Suprapubic skin (tissue), 4 donors: ENCODE data around the gene MLH1. TPM values are rescaled to one million over a fixed set of nuclear protein-coding genes. Genes with fewer than 3 reads are reported as not detected.
A peak's percentile ranks its signal among the peaks of the same experiment; 100 is the strongest.

ENCODE experiments used
- DNase-seq, 2 donors: peaks; one replicate each; pipeline ENCODE4 v3.0.0-alpha.2; 2019; ENCODE audit warnings: low spot score in 2 of 2
- H3K27ac ChIP-seq: fragments of 200-600 bp; sonication (generic); one replicate; pipeline ENCODE4 v1.5.1; 2019
- H3K27me3 ChIP-seq: fragments of 200-600 bp; sonication (generic); one replicate; pipeline ENCODE4 v1.5.1; 2019
- H3K36me3 ChIP-seq: fragments of 200-600 bp; sonication (generic); one replicate; pipeline ENCODE4 v1.5.1; 2019
- H3K4me1 ChIP-seq: fragments of 200-600 bp; sonication (generic); one replicate; pipeline ENCODE4 v1.5.1; 2019
- H3K4me3 ChIP-seq: fragments of 200-600 bp; sonication (generic); one replicate; pipeline ENCODE4 v1.5.1; 2019; ENCODE audit warnings: mild to moderate bottlenecking
- H3K9me3 ChIP-seq: fragments of 200-600 bp; sonication (generic); one replicate; pipeline ENCODE4 v1.5.1; 2019
- CTCF ChIP-seq, 2 donors: fragments of 200-600 bp in 1 of 2; fragments of 450-650 bp in 1 of 2; sonication (generic) in 1 of 2; IDR thresholded peaks; one replicate each; pipeline ENCODE4 v1.5.1; 2016 to 2019; ENCODE audit warnings: antibody characterized with exemption in 2 of 2, mild to moderate bottlenecking in 1 of 2, moderate library complexity in 1 of 2
- EP300 ChIP-seq: sonication (generic); formaldehyde crosslinking; IDR thresholded peaks from one replicate; pipeline ENCODE4 v1.6.1; 2017; ENCODE audit warnings: antibody characterized with exemption
- POLR2A ChIP-seq, 2 donors: fragments of 450-650 bp; IDR thresholded peaks; one replicate each; pipeline ENCODE4 v1.6.1; 2017; ENCODE audit warnings: antibody characterized with exemption in 2 of 2, mild to moderate bottlenecking in 2 of 2, moderate library complexity in 2 of 2
- POLR2AphosphoS5 ChIP-seq, 3 donors: sonication (generic); formaldehyde crosslinking; IDR thresholded peaks; one replicate each; pipeline ENCODE4 v1.6.1; 2017; ENCODE audit warnings: antibody characterized with exemption in 3 of 3
- WGBS: methylation state at CpG from one replicate; pipeline ENCODE4 v1.1.5; 2018; 5-methylcytosine and 5-hydroxymethylcytosine counted together
- total RNA-seq, 4 donors: library from RNA; depleted of rRNA; stranded (reverse); fragments of >200 nt; gene quantifications; one replicate each; pipeline ENCODE4 v1.1.0, GENCODE V29; 2016

Gene MLH1
- total RNA-seq, 4 donors from 2014 or later, result 17.2 to 34.3 (median 23.1) TPM

- 96% methylated on average over 2 of the region's 2 CpGs for WGBS
- no peaks in the 10 kb centered on the region for H3K9me3 ChIP-seq
- H3K27ac ChIP-seq, result no peak overlapping the region
- DNase-seq, result no peak
- no peak for TF ChIP-seq CTCF (IDR thresholded peaks at IDR 0.05)
- no peak for TF ChIP-seq POLR2A (IDR thresholded peaks at IDR 0.05)
- no peak for TF ChIP-seq POLR2AphosphoS5 (IDR thresholded peaks at IDR 0.05)
- TF ChIP-seq EP300, result no peak
- H3K27me3 ChIP-seq, result no peaks in the 10 kb centered on the region
- H3K4me3 ChIP-seq, result no peak overlapping the region
- H3K4me1 ChIP-seq, result no peaks in the 10 kb centered on the region
- peaks cover 89% of the 10 kb centered on the region for H3K36me3 ChIP-seq
Measured at GRCh38 chr3:37014620-37015019, 21.3 kb downstream of the MLH1 start.

GRCh38 chr3:37015642-37016041 lies 22.3 kb downstream of the MLH1 start:
- no peak overlapping the region for H3K27ac ChIP-seq
- H3K9me3 ChIP-seq, result no peaks in the 10 kb centered on the region
- WGBS, result 94% methylated on average over 5 of the region's 5 CpGs
- no peak for DNase-seq
- H3K4me1 ChIP-seq, result no peaks in the 10 kb centered on the region
- no peaks in the 10 kb centered on the region for H3K27me3 ChIP-seq
- no peak overlapping the region for H3K4me3 ChIP-seq
- H3K36me3 ChIP-seq, result peaks cover 93% of the 10 kb centered on the region
- TF ChIP-seq POLR2A (IDR thresholded peaks at IDR 0.05), result no peak

DNA sequence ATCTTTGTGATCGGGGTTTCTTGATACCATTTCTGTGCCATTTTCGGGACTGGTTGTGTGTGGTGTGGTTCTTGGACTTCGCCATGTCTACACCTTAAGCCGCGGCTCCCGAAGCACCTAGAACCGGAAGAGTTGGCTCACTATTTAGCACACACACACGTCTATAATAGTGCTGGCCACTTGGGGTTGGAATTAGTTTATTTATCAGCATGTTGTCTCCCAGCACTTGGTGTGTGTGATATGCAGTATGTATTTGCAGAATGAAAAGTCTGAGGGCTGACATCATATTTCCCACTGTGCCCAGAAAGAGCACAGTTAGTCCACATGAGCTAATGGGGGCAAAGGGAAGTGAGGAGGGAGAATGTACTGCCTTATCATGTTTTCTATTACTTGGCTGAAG lies 23.6 kb downstream of the MLH1 start:
- no peak for DNase-seq
- Histone ChIP-seq H3K36me3 (peaks cover 94% of the 10 kb centered on the region), H3K4me3 (no peak overlapping the region), H3K4me1 (no peaks in the 10 kb centered on the region), H3K27ac (no peak overlapping the region), H3K27me3 (no peaks in the 10 kb centered on the region), H3K9me3 (no peaks in the 10 kb centered on the region)
- WGBS, result 97% methylated on average over 8 of the region's 8 CpGs
- TF ChIP-seq CTCF (IDR thresholded peaks at IDR 0.05), result no peak
- TF ChIP-seq EP300, result no peak
- no peak for TF ChIP-seq POLR2AphosphoS5 (IDR thresholded peaks at IDR 0.05)
- no peak for TF ChIP-seq POLR2A (IDR thresholded peaks at IDR 0.05)

- no peak overlapping the region for H3K4me3 ChIP-seq
- H3K4me1 ChIP-seq, result no peaks in the 10 kb centered on the region
- WGBS, result 97% methylated on average over 3 of the region's 3 CpGs
- H3K36me3 ChIP-seq, result peaks cover 94% of the 10 kb centered on the region
- no peak overlapping the region for H3K27ac ChIP-seq
- TF ChIP-seq POLR2AphosphoS5 (IDR thresholded peaks at IDR 0.05) (no peak), EP300 (no peak), CTCF (IDR thresholded peaks at IDR 0.05) (no peak), POLR2A (IDR thresholded peaks at IDR 0.05) (no peak)
- no peak for DNase-seq
- H3K27me3 ChIP-seq, result no peaks in the 10 kb centered on the region
- no peaks in the 10 kb centered on the region for H3K9me3 ChIP-seq
Measured at GRCh38 chr3:37017683-37018082, 24.4 kb downstream of the MLH1 start.

DNA sequence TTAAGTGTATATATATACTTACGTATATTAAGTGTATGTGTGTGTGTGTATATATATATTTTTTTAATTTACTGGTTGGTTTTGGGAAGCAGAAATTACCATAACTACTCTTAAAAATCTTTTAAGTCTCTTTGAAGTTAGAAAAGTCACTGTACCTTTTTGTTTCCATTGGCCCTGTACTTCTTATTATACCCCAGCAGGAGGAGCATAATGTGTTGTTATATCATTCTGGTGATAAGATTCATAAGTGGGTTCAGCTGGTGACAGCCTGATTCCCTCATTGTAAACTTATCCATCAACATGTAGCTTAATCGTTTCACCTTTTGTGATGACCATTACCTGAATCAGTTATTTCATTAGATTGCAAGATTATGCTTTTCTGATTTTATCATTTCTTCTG lies 30.8 kb downstream of the MLH1 start:
- no peak for DNase-seq
- Histone ChIP-seq H3K4me1 (no peaks in the 10 kb centered on the region), H3K9me3 (no peaks in the 10 kb centered on the region), H3K36me3 (peaks cover 91% of the 10 kb centered on the region), H3K27me3 (no peaks in the 10 kb centered on the region), H3K27ac (no peak overlapping the region), H3K4me3 (no peak overlapping the region)
- 97% methylated on average over 2 of the region's 2 CpGs for WGBS
- no peak for TF ChIP-seq POLR2AphosphoS5 (IDR thresholded peaks at IDR 0.05)
- peak in 1 of 2 donors; percentile 17 for TF ChIP-seq CTCF (IDR thresholded peaks at IDR 0.05)
- no peak for TF ChIP-seq POLR2A (IDR thresholded peaks at IDR 0.05)
- TF ChIP-seq EP300, result no peak

DNA sequence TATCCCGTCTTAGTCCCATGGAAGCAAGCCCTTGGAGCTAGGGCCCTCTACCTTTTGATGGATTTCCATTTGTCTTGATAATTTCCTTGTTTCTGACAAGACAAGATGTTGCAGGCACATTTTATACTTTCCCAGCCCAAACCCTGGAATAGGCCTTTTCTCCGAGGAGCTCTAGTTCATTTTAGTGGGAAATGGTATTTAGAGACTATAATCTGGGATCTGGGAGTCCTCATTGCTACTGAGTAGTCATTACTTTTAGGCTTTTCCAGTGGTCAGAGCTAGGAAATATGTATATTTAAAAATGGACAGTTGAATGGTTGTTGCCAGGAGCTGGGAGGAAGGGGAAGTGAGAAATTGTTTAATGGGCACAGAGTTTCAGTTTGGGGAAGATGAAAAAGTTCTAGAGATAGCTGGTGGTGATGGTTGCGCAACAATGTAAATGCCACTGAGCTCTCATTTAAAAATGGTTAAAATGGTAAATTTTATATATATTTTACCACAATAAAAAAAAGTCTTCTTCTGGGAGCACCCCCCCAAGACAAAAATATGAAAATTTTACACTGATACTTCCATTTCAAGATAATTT lies 31.6 kb downstream of the MLH1 start:
- Histone ChIP-seq H3K4me3 (no peak overlapping the region), H3K9me3 (no peaks in the 10 kb centered on the region), H3K27me3 (no peaks in the 10 kb centered on the region), H3K4me1 (peaks cover 4% of the 10 kb centered on the region), H3K36me3 (peaks cover 90% of the 10 kb centered on the region), H3K27ac (no peak overlapping the region)
- WGBS, result 95% methylated on average over 3 of the region's 3 CpGs
- DNase-seq, result no peak
- TF ChIP-seq CTCF (IDR thresholded peaks at IDR 0.05), result no peak
